ENCODE data around the gene GDF2.

Gene GDF2

DNA sequence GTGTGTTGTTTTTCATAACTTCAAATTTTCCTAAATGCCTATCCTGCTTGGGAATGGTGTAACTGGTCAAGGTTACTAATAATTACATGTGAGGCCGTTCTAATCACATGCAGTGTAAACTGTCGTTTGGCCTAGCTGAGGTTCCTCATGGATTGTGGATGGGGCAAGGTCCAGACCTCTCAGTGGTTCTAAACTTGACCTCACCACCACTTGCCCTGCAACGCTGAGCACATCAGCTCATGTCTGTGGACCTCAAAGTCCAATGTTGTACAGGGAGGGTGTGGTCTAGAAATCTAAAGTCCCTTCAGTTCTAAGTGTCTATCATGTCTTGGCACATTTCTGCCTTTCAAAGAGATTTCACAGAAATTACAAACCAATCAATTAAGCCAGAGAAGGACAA is 41.5 kb downstream of the GDF2 start:
- Histone ChIP-seq H3K9me3 (ENCODE audit: control insufficient read depth, low read length) (no peaks in the 10 kb centered on the region), H3K36me3 (ENCODE audit: control insufficient read depth, insufficient read depth, low read length) (no peaks in the 10 kb centered on the region), H3K4me3 (ENCODE audit: extremely low read depth, insufficient read depth, low read length, poor library complexity, severe bottlenecking) (no peak overlapping the region), H3K27ac (ENCODE audit: low read depth, low read length, severe bottlenecking) (no peak overlapping the region), H3K4me1 (ENCODE audit: control insufficient read depth, insufficient read depth, low read length, poor library complexity, severe bottlenecking) (peaks cover 4% of the 10 kb centered on the region)
- 80 to 83% methylated on average over 2 of the region's 3 CpGs for WGBS, 2 experiments (ENCODE audit: insufficient coverage in 2 of 2)

DNA sequence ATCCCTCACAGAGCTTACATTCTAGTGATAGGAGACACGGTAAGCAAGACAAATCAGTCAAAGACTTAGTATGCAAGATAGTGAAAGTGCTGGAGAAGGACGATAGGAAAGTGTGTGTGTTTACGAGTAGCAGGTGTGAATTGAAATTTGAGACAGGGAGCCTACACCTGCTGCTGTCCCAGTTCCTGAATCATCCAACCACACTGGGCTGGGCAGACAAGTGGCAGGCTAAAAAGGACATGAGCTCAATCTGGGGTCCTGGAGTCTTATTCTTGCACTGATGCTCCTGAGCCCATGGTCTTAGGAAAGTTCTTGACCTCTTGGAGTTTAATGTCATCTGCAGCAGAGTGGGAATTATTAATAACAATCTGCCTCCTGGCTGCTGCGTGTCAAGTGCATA is 42.1 kb downstream of the GDF2 start:
- Histone ChIP-seq H3K4me3 (ENCODE audit: extremely low read depth, insufficient read depth, low read length, poor library complexity, severe bottlenecking) (no peak overlapping the region), H3K27ac (ENCODE audit: low read depth, low read length, severe bottlenecking) (no peak overlapping the region), H3K4me1 (ENCODE audit: control insufficient read depth, insufficient read depth, low read length, poor library complexity, severe bottlenecking) (peaks cover 4% of the 10 kb centered on the region), H3K36me3 (ENCODE audit: control insufficient read depth, insufficient read depth, low read length) (no peaks in the 10 kb centered on the region), H3K9me3 (ENCODE audit: control insufficient read depth, low read length) (no peaks in the 10 kb centered on the region)
- 76 to 77% methylated on average over 3 to 4 of the region's 4 CpGs for WGBS, 2 experiments (ENCODE audit: insufficient coverage in 2 of 2)

DNA sequence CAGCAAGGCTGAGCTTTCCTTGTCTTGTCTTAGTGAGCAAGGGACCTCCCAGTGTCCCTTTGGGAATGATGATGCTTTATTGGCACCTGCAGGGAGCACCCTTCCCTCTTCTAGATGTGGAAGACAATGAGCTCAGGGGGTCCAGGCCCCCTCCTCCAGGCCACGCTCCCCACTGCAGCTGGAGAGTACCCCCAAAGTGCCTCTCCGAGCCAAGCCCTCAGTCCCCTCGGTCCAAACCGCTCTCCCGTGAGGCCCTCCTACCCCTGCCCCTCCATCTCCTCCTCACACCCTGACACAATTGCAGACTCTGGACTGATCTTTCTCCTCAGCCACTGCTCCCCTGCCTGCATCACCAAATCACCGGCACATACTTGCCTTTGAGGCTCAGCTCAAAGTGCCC is 42.7 kb downstream of the GDF2 start:
- Histone ChIP-seq H3K36me3 (ENCODE audit: control insufficient read depth, insufficient read depth, low read length) (no peaks in the 10 kb centered on the region), H3K27ac (ENCODE audit: low read depth, low read length, severe bottlenecking) (no peak overlapping the region), H3K4me1 (ENCODE audit: control insufficient read depth, insufficient read depth, low read length, poor library complexity, severe bottlenecking) (peaks cover 4% of the 10 kb centered on the region), H3K9me3 (ENCODE audit: control insufficient read depth, low read length) (no peaks in the 10 kb centered on the region), H3K4me3 (ENCODE audit: extremely low read depth, insufficient read depth, low read length, poor library complexity, severe bottlenecking) (no peak overlapping the region)
- WGBS, 2 experiments (ENCODE audit: insufficient coverage in 2 of 2) = 95 to 98% methylated on average over 5 of the region's 6 CpGs

DNA sequence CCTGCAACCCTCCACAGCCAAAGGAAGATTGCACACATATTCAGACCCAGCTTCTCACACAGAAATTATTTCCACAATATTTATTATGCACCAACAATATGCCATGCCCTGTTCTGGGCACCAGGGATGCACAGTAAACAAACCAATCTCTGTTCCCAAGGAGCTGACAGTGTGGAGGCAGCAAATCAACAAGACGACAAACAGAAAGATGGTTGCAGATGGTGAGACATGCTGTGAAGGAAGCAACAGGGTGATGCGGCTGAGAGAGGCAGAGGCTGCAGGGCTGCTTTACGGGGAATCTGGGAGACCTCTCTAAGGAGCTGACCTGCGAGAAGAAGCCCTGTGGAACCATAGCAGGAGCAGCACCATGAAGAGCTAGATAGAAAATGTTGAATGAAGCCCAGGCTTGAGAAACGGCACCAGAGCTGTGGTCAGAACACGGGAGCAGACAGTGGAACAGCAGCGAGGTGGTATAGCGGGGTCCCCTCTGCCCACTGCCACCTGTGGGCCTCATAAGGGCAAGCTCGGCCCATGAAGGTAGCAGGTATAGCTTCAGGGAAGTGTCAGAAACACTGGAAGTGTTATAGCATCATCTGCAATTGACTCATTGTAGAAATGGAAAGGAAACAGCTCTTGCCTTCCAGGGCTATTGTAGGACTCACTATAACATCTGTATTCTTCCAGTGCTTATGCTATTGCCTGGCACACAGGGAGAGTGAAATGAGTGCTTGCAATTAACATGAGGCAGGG is 43.4 kb downstream of the GDF2 start:
- H3K27ac ChIP-seq (ENCODE audit: low read depth, low read length, severe bottlenecking) = no peak overlapping the region
- H3K36me3 ChIP-seq (ENCODE audit: control insufficient read depth, insufficient read depth, low read length) = no peaks in the 10 kb centered on the region
- no peaks in the 10 kb centered on the region for H3K9me3 ChIP-seq (ENCODE audit: control insufficient read depth, low read length)
- peaks cover 4% of the 10 kb centered on the region for H3K4me1 ChIP-seq (ENCODE audit: control insufficient read depth, insufficient read depth, low read length, poor library complexity, severe bottlenecking)
- WGBS, 2 experiments (ENCODE audit: insufficient coverage in 2 of 2) = 89 to 92% methylated on average over 9 of the region's 9 CpGs
- no peak overlapping the region for H3K4me3 ChIP-seq (ENCODE audit: extremely low read depth, insufficient read depth, low read length, poor library complexity, severe bottlenecking)

DNA sequence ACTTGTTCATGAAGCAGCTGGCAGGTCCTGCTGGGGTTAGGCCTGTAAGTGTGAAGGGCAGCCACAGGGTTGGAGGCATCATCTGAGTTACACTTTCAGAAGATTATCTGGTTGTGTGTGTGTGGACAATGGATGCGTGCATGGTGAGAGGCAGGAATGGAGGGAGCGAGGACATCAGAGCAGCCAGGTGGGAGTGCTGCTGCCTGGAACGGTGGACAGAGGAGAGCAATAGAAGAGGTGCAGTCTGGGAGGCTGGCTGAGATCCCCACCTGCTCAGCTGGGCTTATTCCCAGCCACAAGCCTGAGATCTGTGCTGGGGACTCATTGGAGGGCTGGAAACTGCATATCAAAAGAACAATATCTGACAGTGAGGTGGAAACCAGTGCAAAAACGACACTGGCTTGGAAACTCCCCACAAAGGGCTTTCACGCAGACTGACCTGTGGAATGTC is 44.0 kb downstream of the GDF2 start:
- Histone ChIP-seq H3K4me3 (ENCODE audit: extremely low read depth, insufficient read depth, low read length, poor library complexity, severe bottlenecking) (no peak overlapping the region), H3K4me1 (ENCODE audit: control insufficient read depth, insufficient read depth, low read length, poor library complexity, severe bottlenecking) (no peaks in the 10 kb centered on the region), H3K9me3 (ENCODE audit: control insufficient read depth, low read length) (no peaks in the 10 kb centered on the region), H3K27ac (ENCODE audit: low read depth, low read length, severe bottlenecking) (no peak overlapping the region), H3K36me3 (ENCODE audit: control insufficient read depth, insufficient read depth, low read length) (no peaks in the 10 kb centered on the region)
- 77 to 94% methylated on average over 5 of the region's 5 CpGs for WGBS, 2 experiments (ENCODE audit: insufficient coverage in 2 of 2)

DNA sequence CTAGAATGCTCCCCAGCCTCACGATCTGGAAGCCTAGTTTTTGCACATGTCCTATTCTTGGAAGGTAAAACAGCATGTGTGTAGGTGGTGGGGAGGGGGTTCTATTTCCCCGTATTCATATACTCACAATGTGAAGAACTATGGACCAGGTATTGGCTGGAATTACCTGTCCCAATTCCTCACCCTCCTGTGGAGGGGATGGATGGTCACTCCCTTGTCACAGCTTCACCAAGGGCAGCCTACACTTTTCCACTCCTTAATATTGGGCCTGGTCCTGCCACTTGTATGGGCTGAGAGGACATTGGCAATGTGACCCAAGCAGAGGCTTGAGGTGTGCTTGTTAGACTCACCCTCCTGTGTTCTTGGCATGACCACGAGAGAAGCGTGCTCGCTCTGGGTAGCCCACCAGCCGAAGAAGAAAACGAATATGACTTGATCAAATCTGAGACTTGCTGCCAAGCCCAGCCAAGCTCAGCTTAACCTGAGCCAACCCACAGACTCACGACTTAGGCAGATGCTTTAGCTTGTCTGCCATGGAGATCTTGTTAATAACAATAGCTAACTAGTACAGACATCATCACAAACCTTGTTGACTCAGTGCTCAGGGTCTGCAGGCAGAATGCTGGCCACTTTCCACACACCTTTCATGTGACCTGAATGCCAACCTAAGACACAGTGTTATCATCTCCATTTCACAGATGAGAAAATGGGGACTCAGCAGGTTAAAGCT is 44.6 kb downstream of the GDF2 start:
- no peaks in the 10 kb centered on the region for H3K36me3 ChIP-seq (ENCODE audit: control insufficient read depth, insufficient read depth, low read length)
- H3K27ac ChIP-seq (ENCODE audit: low read depth, low read length, severe bottlenecking) = no peak overlapping the region
- no peak overlapping the region for H3K4me3 ChIP-seq (ENCODE audit: extremely low read depth, insufficient read depth, low read length, poor library complexity, severe bottlenecking)
- H3K4me1 ChIP-seq (ENCODE audit: control insufficient read depth, insufficient read depth, low read length, poor library complexity, severe bottlenecking) = no peaks in the 10 kb centered on the region
- H3K9me3 ChIP-seq (ENCODE audit: control insufficient read depth, low read length) = no peaks in the 10 kb centered on the region
- 84 to 95% methylated on average over 7 to 8 of the region's 8 CpGs for WGBS, 2 experiments (ENCODE audit: insufficient coverage in 2 of 2)

DNA sequence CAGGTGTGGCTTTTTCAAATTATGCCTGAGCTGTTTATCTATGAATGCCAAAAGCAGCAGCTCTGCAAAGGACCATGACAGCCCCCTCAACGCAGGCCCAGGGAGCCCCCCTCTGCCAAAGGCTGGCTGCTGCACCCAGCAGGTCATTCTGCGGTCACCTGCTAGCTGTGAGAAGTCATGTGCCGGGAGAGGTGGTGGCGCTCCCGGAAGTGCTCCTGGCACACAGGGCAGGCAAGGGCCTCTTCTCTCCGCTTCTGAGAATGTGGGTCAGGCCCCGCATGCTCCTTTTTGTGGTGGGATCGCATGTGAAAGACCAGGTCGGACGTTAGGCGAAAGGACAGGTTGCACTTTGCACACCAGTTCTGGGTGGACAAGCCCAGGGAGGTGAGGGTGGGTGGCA is 45.4 kb downstream of the GDF2 start:
- WGBS, 2 experiments (ENCODE audit: insufficient coverage in 2 of 2) = 90 to 97% methylated on average over 9 to 11 of the region's 11 CpGs
- no peaks in the 10 kb centered on the region for H3K9me3 ChIP-seq (ENCODE audit: control insufficient read depth, low read length)
- no peak overlapping the region for H3K4me3 ChIP-seq (ENCODE audit: extremely low read depth, insufficient read depth, low read length, poor library complexity, severe bottlenecking)
- no peaks in the 10 kb centered on the region for H3K4me1 ChIP-seq (ENCODE audit: control insufficient read depth, insufficient read depth, low read length, poor library complexity, severe bottlenecking)
- no peaks in the 10 kb centered on the region for H3K36me3 ChIP-seq (ENCODE audit: control insufficient read depth, insufficient read depth, low read length)
- no peak overlapping the region for H3K27ac ChIP-seq (ENCODE audit: low read depth, low read length, severe bottlenecking)

DNA sequence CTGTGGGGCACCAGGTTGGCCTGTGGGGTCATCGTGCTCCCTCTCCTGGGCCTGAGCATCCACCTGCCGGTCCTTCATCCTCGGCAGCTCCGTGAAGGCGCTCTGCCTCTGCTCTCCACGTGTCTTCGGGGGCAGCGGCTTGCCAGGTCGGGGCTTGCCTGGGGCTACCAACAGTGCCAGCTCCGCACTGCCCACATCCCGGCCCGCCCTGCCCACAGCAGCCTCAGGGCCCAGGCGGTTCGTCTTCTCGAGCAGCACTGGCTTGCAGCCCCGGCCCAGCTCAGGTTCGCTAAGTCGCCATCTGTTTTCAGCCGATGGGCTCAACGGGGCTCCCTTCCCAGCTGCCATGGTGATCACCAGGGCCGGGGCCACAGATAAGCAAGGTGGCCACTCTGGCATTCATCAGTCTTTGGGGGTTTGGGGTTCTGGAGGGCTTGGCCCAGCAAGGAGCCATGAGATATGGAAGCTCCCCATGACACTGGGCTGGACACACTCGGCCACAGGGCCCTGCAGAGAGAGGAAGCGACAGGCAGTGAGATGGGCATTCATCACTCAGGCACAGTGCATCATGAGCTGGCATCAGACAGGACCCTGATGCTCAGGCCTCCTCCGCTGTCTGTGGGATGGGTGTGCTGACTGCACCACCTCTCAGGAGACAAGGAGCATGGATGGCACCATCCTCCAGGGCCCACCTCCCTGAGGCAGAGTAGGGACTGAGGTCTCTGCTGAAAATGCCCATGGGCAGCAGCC is 46.4 kb downstream of the GDF2 start:
- no peaks in the 10 kb centered on the region for H3K9me3 ChIP-seq (ENCODE audit: control insufficient read depth, low read length)
- 86 to 91% methylated on average over 19 to 24 of the region's 24 CpGs for WGBS, 2 experiments (ENCODE audit: insufficient coverage in 2 of 2)
- H3K4me3 ChIP-seq (ENCODE audit: extremely low read depth, insufficient read depth, low read length, poor library complexity, severe bottlenecking) = no peak overlapping the region
- H3K4me1 ChIP-seq (ENCODE audit: control insufficient read depth, insufficient read depth, low read length, poor library complexity, severe bottlenecking) = no peaks in the 10 kb centered on the region
- no peak overlapping the region for H3K27ac ChIP-seq (ENCODE audit: low read depth, low read length, severe bottlenecking)
- H3K36me3 ChIP-seq (ENCODE audit: control insufficient read depth, insufficient read depth, low read length) = no peaks in the 10 kb centered on the region

DNA sequence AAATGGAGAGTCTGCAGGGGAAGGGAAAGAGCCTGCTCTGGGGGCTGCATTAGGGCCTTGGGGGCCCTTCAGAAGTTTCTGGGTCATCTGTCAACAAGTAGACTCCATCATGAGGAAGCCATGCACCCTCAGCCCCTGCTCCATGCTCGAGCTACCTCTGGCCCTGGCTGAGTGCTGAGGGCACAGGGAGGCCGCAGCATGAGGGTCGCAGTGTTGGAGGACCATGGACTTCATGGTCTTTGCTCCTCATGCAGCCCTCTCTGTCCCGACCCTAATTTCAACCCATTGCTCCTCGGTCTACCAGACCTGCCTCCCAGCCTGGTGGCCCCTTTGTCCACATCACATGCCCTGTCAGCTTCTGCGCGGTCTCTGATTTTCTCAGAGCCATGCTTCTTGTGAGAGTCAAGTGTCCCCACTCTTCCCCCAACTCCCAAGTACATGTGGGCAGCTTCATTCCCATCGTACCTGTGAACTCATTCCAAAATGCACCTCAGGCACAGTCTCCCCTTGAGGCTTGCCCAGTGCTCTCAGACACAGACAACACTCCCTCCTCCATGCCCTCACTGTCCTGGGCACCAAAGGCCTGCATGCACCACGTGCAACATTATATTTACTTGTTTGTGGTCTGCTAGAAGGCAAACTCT is 47.1 kb downstream of the GDF2 start:
- no peak overlapping the region for H3K4me3 ChIP-seq (ENCODE audit: extremely low read depth, insufficient read depth, low read length, poor library complexity, severe bottlenecking)
- WGBS, 2 experiments (ENCODE audit: insufficient coverage in 2 of 2) = 87 to 91% methylated on average over 7 to 8 of the region's 9 CpGs
- H3K27ac ChIP-seq (ENCODE audit: low read depth, low read length, severe bottlenecking) = no peak overlapping the region
- no peaks in the 10 kb centered on the region for H3K36me3 ChIP-seq (ENCODE audit: control insufficient read depth, insufficient read depth, low read length)
- no peaks in the 10 kb centered on the region for H3K9me3 ChIP-seq (ENCODE audit: control insufficient read depth, low read length)
- no peaks in the 10 kb centered on the region for H3K4me1 ChIP-seq (ENCODE audit: control insufficient read depth, insufficient read depth, low read length, poor library complexity, severe bottlenecking)

DNA sequence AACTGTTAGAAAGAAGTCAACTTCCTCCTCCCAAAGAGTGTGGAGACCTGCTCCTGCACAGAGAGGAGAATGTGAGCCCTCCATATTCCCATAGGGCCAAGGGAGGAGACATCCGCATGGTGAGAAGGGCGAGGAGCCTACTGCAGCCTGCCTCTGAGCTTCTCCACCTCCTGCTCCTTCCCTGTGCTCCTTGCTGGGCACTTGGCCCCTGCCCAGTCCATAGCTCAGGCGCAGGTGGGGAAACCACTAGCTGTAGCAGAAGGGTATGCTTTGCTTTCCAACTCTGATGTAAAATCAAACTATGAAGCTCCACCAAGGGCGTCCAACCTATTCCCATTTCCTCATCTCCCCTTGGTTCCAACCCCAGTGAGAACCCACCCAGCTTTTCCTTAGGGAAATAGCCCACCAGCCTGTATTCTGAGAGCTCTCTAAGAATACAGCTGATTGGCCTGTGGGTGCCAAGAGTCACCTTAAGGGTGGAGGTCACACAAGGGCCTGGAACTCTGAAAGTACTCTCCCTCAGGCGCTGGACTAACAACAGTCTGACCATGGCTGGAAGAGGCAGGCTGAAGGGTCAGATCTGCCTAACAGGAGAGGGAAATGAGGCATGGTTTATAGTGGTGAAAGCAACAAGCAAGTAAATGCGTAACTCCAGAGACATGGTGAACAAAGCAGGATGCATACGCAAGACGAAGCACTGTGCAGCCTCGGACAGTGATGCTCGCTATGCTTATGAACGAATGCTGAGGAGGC is 47.9 kb downstream of the GDF2 start:
- no peaks in the 10 kb centered on the region for H3K9me3 ChIP-seq (ENCODE audit: control insufficient read depth, low read length)
- no peak overlapping the region for H3K4me3 ChIP-seq (ENCODE audit: extremely low read depth, insufficient read depth, low read length, poor library complexity, severe bottlenecking)
- no peaks in the 10 kb centered on the region for H3K4me1 ChIP-seq (ENCODE audit: control insufficient read depth, insufficient read depth, low read length, poor library complexity, severe bottlenecking)
- no peak overlapping the region for H3K27ac ChIP-seq (ENCODE audit: low read depth, low read length, severe bottlenecking)
- H3K36me3 ChIP-seq (ENCODE audit: control insufficient read depth, insufficient read depth, low read length) = no peaks in the 10 kb centered on the region
- WGBS, 2 experiments (ENCODE audit: insufficient coverage in 2 of 2) = 90 to 94% methylated on average over 6 to 10 of the region's 11 CpGs

Measured in mesodermal cell (in vitro differentiated cells).